ENCODE data around the gene CLK4. TPM values are rescaled to one million over a fixed set of nuclear protein-coding genes. Genes with fewer than 3 reads are reported as not detected.

The CLK4 gene
- total RNA-seq, 2 donors from 2014 or later = 22.1 to 67.2 TPM

DNA sequence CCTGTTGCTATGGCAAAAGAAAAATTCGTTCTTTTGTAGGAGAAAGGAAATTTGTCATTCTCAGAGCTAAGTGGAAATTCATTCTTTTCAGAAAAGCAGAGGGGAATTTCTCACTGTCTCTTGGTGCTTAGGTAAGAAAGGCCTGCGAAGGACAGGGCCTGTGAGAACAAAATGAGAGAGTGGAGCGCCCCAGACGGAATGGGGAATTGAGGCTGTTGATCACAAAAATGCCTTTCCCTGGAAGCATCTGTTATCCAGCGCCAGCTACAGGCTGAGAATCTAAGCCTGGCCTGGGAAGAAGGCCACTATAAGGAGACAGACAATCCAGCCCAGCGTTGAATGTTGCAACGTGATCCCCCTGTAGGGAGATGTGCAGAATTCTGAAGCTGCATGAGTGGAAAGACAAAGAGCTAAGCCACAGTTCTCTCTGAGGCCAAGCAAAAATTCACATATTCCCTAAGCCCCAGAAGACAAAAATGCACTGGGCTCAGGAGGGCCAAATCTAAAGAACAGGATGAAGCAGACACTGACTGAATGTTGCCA lies 44.8 kb upstream of the CLK4 start:
- Histone ChIP-seq H3K27ac (no peak overlapping the region), H3K4me1 (ENCODE audit: control insufficient read depth in 1 of 2, low read depth in 2 of 2) (no peaks in the 10 kb centered on the region), H3K36me3 (no peaks in the 10 kb centered on the region), H3K9me3 (no peaks in the 10 kb centered on the region), H3K27me3 (replicated peaks; ENCODE audit: insufficient read depth) (no peaks in the 10 kb centered on the region), H3K4me3 (no peak overlapping the region)
- DNase-seq (ENCODE audit: low spot score) (no peak), ATAC-seq (ENCODE audit: insufficient number of reproducible peaks, low FRiP score, low read depth) (no peak)
- TF ChIP-seq, protein P1, sequence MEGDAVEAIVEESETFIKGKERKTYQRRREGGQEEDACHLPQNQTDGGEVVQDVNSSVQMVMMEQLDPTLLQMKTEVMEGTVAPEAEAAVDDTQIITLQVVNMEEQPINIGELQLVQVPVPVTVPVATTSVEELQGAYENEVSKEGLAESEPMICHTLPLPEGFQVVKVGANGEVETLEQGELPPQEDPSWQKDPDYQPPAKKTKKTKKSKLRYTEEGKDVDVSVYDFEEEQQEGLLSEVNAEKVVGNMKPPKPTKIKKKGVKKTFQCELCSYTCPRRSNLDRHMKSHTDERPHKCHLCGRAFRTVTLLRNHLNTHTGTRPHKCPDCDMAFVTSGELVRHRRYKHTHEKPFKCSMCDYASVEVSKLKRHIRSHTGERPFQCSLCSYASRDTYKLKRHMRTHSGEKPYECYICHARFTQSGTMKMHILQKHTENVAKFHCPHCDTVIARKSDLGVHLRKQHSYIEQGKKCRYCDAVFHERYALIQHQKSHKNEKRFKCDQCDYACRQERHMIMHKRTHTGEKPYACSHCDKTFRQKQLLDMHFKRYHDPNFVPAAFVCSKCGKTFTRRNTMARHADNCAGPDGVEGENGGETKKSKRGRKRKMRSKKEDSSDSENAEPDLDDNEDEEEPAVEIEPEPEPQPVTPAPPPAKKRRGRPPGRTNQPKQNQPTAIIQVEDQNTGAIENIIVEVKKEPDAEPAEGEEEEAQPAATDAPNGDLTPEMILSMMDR (IDR thresholded peaks at IDR 0.05) = no peak

DNA sequence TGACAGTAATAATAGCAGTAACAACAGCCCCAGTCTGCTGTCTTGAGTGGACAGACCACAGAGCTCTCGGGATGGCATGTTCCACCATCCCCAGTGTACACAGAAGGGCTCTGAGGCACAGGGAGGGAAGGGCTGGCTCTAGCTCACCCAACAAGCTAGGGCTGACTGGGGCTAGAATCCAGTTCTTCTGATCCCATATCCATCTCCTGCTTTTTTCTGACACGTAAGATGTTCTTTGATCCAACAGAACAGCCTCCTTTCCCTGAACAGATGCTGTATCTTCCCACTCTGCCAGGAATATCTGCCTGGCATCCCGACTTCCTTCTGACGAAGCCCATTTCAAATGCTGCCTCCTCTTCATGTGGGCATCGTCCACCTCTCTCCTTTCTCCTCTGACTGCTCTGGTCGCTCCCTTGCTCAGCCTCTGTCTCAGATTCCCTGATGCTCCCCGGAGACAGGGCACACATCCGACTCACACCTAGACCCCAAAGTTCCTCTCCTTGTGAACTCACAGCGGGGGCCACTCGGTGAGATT lies 43.6 kb upstream of the CLK4 start:
- H3K27ac ChIP-seq = no peak overlapping the region
- TF ChIP-seq, protein P1 (IDR thresholded peaks at IDR 0.05) = no peak
- DNase-seq (ENCODE audit: low spot score) = no peak
- H3K9me3 ChIP-seq = no peaks in the 10 kb centered on the region
- no peaks in the 10 kb centered on the region for H3K4me1 ChIP-seq (ENCODE audit: control insufficient read depth in 1 of 2, low read depth in 2 of 2)
- H3K36me3 ChIP-seq = no peaks in the 10 kb centered on the region
- H3K27me3 ChIP-seq (replicated peaks; ENCODE audit: insufficient read depth) = no peaks in the 10 kb centered on the region
- ATAC-seq (ENCODE audit: insufficient number of reproducible peaks, low FRiP score, low read depth) = no peak
- no peak overlapping the region for H3K4me3 ChIP-seq

DNA sequence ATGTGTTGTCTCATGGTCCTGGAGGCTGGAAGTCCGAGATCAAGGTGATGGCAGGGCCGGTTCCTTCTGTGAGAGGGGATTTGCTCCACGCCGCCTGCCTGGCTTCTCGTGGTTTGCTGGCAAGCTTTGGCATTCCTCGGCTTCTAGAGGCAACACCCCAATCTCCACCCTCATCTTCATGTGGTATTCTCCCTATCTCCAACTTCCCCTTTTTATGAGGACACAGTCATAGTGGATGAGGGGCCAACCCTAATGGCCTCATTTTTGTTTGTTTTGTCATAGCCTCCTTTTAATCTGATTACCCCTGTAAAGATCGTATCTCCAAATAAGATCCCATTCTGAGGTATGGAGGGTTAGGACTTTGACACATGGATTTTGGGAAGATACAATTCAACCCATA lies 41.7 kb upstream of the CLK4 start:
- no peak overlapping the region for H3K4me3 ChIP-seq
- ATAC-seq (ENCODE audit: insufficient number of reproducible peaks, low FRiP score, low read depth) (no peak), DNase-seq (ENCODE audit: low spot score) (no peak)
- no peaks in the 10 kb centered on the region for H3K27me3 ChIP-seq (replicated peaks; ENCODE audit: insufficient read depth)
- no peaks in the 10 kb centered on the region for H3K4me1 ChIP-seq (ENCODE audit: control insufficient read depth in 1 of 2, low read depth in 2 of 2)
- TF ChIP-seq, protein P1 (IDR thresholded peaks at IDR 0.05) = no peak
- H3K36me3 ChIP-seq = no peaks in the 10 kb centered on the region
- H3K27ac ChIP-seq = no peak overlapping the region
- H3K9me3 ChIP-seq = no peaks in the 10 kb centered on the region

DNA sequence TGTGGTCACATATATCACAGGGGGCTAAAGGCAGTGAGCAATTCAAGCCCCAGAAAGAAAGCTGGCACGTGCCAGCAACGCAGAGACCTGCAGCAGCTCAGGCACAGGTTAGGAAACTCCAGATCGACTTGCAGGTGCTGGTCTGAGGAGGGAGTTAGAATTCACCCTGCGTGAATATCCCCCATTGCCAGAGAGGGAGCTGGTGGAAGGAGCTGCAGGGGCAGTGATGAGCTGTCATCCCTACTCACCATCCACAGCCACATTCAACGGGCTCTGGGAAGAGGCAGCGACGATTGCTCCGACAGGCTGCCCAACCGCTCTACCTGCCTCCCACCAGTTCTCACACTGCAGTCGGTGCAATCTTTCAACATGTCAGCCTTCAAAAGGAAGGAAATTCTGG lies 40.8 kb upstream of the CLK4 start:
- no peak for DNase-seq (ENCODE audit: low spot score)
- TF ChIP-seq, protein P1 (IDR thresholded peaks at IDR 0.05) = no peak
- Histone ChIP-seq H3K36me3 (no peaks in the 10 kb centered on the region), H3K4me3 (no peak overlapping the region), H3K27me3 (replicated peaks; ENCODE audit: insufficient read depth) (no peaks in the 10 kb centered on the region), H3K4me1 (ENCODE audit: control insufficient read depth in 1 of 2, low read depth in 2 of 2) (no peaks in the 10 kb centered on the region), H3K9me3 (no peaks in the 10 kb centered on the region), H3K27ac (no peak overlapping the region)
- no peak for ATAC-seq (ENCODE audit: insufficient number of reproducible peaks, low FRiP score, low read depth)

DNA sequence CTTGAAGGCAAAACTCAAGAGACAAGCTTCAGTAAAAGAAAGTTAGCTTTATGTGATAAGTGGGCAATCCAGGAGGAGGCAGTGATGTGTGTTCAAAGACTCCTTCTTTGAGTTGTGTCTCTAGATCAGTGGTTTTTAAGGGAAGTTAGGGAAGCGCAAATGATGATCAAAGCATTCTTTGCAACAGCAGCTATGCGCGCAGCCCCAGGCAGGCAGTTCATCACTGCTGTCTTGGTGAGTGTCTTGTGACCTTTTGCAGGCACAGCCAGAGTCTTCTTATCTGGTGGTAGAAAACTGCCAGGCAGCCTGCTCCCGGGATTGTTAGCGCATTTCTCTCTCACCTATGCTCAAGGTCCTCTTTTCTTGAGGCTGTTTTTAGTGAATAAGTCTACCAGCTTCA lies 40.3 kb upstream of the CLK4 start:
- Histone ChIP-seq H3K4me1 (ENCODE audit: control insufficient read depth in 1 of 2, low read depth in 2 of 2) (no peaks in the 10 kb centered on the region), H3K9me3 (no peaks in the 10 kb centered on the region), H3K27ac (no peak overlapping the region), H3K36me3 (no peaks in the 10 kb centered on the region), H3K27me3 (replicated peaks; ENCODE audit: insufficient read depth) (no peaks in the 10 kb centered on the region), H3K4me3 (no peak overlapping the region)
- DNase-seq (ENCODE audit: low spot score) = no peak
- no peak for ATAC-seq (ENCODE audit: insufficient number of reproducible peaks, low FRiP score, low read depth)
- TF ChIP-seq, protein P1 (IDR thresholded peaks at IDR 0.05) = no peak
